ENCODE data around the gene KDM4D.
"Not testable (repeated sequence)": the region's sequence is repeated elsewhere in the genome, so short reads cannot be mapped to it uniquely, and the experiment has no call there.

The KDM4D gene

DNA sequence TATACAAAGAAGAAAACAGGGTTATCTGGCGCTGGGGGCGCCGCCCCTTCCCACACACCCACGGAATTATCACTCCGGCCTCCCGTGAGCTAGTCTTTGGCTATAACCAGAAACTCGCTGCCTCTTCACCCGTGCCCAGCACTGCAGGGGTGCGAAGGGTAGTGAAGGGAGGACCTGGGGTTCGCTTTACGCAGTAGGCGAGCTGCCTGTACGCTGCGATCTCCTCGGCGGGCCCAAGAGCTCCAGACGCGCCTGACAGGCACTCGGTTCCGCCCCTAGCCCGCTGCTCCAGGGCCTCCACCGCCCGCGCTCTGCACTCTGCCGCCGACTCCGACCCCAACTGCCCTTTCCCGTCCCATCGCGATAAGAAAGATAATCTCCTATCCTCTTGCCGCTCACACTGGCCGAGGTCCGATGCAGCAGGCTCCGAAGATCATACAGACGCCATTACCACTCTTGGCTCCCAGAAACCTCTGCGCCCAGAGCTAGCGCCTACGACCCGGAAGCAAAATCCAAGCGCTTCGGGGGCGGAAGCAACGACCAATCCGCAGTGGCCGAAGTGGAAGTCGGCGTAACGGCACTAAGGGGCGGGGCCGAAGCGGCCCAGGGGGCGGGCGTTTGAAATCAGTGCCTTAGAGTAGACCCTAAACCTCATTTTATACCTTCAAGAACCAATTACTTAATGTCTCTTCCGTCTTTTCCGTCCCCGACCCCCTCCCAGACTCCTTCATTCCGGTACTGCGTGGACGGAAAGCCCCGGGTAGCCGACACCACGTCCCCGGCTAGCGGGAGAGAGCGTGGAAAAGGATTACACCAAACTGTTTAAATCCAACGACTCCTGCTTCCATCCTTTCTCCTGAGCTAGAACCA is at the start of gene KDM4D, which contains the start of gene CWC15:
TSS of gene KDM4D (plus strand) at position 611 of the 870 bp plus-strand sequence. CDS start 23,664 bp downstream, outside the sequence.
TSS of gene CWC15 (minus strand) at position 458 of the 870 bp plus-strand sequence. CDS start 1,371 bp downstream, outside the sequence.
- DNase-seq: peak; percentile 93

GRCh38 chr11:94924171-94924572 is 49.3 kb upstream of the KDM4D start:
- DNase-seq: no peak

DNA sequence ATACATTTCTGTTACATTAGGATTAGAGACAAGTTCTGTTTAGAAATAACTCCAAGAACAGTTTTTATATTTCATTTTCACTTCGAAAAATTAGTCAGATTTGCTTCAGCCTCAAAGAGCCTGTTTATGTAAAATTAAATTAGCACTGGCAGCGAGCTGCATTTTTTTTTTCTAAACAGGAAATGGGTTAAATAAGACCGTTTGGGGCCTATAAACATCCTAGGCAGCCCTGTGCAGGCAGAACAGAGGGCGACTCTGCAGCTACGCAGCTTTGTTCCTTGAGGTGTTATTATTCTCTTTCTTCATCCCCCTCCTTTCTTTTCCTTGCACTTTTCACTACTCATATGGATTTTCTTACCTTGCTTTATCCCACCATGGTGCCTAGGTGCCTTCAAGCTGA is 48.9 kb upstream of the KDM4D start:
- DNase-seq: no peak

DNA sequence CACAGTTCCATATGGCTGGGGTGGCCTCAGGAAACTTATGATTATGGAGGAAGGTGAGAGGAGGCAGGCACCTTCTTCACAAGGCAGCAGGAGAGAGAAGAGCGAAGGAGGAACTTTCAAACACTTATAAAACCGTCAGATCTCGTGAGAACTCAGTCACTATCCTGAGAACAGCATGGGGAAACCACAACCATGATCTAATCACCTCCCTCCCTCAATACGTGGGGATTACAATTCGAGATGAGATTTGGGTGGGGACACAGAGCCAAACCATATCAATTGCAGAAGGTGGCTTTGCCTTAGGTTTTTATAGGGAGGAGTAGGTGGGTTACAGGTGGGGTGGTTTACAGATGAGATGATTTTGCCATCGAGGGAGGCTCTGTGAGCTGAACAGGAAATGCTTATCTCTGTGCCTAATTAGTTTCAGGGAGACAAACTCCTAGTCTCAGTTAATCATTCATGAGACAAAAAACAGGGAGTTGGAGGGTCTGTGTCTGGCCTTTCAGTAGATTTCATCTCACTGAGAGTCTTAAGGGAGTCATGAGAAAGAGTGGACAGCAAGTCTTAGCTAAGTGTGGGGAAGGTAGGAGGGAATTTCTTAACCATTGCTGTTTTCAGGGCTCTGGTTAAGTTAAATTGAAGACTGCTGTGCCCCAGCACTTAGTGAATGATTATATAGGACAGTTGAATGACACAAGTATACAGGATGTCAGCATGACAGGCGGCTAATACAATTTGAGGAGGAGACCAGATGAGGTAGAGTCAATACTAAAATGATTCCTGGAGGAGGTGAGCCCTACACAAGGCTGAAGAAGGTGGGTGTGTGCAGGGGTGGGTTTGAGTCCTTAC is 47.9 kb upstream of the KDM4D start:
- no peak for DNase-seq

DNA sequence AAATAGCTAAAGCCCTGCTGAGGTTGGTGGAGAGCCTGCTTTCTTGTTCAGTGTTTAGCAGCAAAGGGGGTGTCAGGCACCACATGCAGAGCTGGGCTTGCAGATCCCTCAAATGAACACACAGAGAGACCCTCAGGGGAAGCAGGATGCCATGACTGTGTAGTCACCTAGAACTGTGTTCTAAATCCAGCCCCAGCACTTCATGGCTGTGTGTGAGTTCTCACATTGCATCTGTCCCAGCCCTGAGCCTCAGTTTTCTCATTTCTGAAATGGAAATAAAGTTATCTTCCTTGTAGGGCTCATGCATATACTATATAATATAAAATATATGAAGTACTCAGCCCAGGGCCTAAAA is 47.3 kb upstream of the KDM4D start:
- no peak for DNase-seq

- DNase-seq: no peak
These were observed 46.7 kb upstream of the KDM4D start for GRCh38 chr11:94926698-94927237.

DNA sequence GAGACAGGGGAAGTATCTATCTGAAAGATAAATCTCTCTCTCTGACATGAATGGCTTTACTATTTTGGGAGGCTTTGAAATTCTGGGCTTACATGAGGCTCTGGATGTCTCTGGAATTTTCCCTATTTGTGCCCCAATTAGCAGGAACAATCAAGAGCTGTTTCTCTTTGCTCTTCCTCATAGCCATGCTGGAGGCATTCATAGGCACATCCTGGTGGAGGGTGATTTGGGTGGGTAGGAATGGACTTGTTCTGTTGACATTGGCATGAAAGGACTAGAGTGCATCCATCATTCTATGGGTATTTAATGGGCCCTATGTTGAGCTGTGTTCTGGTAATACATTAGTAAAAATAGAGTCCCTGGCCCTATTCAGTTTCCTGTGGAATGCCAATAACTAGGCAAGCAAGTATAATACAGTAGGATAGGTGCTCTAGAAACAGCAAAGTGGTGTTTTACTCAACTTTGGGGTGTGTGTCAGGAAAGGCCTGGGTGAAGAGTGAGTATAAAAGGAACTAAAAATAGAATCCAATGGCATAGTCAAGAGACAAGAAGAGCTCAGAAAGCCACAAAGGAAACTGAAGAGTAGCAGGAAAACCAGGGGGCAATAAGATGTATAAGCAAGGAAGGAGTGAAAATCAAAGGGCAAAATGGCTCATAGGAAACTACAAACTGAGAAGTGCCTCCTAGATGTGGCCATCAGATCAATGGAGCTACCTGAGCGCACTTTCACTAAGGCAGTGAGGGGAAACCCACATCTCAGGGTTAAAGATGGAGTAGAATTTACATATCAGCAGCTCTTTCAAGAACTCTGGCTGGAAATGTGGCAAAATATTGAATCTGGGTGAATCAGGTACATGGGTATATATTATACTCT is 45.2 kb upstream of the KDM4D start:
- DNase-seq: no peak

GRCh38 chr11:94932072-94932471 is 41.4 kb upstream of the KDM4D start:
- not testable (repeated sequence) for DNase-seq

DNA sequence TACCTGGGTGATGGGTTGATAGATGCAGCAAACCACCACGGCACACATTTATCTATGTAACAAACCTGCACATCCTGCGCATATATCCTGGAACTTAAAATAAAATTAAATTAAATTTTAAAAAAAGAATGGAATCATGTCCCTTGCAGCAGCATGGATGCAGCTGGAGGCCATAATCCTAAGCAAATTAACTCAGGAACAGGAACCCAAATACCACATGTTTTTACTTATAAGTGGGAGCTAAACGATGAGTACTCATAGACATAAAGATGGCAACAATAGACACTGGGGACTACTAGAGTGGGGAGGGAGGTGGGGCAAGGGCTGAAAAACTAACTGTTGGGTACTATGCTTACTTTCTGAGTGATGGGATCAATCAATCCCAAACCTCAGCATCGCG is 41.0 kb upstream of the KDM4D start:
- no peak for DNase-seq

GRCh38 chr11:94933223-94934130 is 40.0 kb upstream of the KDM4D start:
- DNase-seq: no peak

DNA sequence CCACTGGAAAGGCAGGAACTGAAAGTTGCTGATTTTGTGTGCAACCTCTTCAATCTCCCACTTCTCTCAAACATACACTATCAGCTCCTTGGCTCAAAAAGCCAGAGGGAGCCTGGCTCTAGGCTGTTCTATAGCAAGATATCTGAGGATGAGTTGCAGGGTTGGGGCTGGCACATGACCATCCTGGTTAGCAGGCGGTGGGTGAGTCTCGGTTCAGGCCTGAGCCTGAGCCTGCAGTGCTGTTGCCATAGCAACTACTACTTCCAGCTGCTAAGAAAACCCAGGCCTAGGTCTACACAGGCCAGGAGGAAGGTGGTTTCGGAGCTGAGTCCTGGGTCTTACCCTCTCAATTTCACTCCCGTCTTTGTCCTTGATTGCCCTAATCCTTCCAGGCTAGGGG is 39.1 kb upstream of the KDM4D start:
- no peak for DNase-seq

DNA sequence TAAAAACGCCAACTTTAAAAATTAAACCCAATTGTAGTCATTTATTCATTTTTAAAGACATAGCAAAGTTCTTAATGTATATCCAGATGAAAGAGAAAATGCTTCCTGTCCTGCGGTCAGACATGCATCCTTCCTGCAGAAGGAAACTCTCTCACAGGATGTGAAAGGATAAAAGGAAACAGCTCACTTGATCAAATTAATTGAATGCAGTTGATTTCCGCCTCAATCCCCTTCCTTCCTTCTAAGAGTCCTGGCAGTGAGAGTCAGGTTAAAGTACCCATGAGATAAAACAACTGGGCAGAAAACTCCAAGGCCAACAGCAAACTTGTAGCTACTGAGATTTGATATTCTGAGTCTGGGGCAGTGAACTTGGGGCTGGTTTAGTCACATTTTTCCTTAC is 38.7 kb upstream of the KDM4D start:
- no peak for DNase-seq

GRCh38 chr11:94938095-94939055 is 35.1 kb upstream of the KDM4D start:
- DNase-seq: peak; percentile 43

DNA sequence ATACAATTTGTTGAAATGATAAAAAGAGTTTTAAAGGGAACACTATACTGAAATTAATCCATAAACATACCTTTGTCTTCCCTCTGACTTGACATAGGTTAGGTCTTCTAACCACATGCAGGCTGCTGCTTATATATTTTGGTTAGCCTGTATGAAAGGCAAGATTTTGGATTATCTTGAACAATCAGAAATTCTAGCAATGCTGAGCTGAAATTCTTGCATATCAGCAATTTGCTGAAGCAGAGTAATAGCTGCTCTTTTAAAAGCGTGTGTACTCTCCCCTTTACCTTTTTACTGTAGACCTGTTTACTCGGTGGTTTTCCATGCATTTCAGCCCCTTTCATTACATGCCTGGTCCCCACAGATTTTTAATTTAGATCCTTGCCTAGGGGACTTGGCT is 34.2 kb upstream of the KDM4D start:
- DNase-seq: no peak

GRCh38 chr11:94941131-94941530 is 32.4 kb upstream of the KDM4D start:
- DNase-seq: no peak

DNA sequence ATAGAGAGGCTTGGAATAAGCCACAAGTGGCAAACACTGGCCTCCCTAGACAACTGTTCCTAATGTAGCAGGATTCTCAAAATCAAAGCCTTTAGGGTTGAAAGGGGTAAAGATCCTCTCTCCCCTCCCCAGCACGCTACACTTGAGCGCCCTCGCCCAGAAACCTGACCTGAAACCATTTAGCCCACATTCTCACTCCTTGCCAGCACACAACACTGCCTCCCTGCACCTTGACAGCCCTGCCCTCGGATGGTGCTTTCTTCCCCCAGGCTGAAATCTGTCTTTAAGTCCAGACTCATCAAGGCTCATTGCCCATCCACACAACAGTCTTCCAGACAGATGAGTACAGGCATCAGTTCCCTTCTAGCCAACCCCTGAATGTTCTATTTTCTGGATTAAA is 26.7 kb upstream of the KDM4D start:
- no peak for DNase-seq

DNA sequence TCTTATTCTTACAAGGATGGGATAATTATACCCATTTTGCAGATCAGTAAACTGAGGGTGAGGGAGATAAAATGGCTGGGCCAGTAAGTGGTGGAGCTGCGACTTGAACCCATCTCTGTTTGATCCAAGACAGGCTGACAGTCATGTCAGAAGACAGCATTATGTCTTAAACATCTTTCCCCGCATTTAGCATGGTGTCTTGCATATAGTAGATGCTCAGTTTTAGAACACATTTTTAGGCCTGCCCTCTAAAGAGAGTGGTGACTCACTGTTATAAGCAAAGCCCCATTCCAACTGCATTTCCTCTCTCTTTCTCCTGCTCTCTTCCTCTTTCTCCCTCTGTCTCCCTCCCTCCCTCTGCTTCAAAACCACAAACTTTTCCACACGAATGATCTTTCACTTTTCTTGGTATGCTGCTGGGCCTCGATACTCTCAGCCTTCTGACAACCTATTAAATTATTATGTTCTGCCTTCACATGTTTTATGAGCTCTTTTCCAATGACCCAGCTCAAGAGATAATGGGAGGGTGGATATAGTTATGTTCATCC is 25.4 kb upstream of the KDM4D start:
- DNase-seq: no peak

GRCh38 chr11:94954753-94955152 is 18.8 kb upstream of the KDM4D start:
- no peak for DNase-seq

- no peak for DNase-seq
These were observed 16.5 kb upstream of the KDM4D start for GRCh38 chr11:94956963-94957362.

- no peak for DNase-seq
These were observed 15.3 kb upstream of the KDM4D start for GRCh38 chr11:94958121-94958696.

All from NCI-H526 treated with DMSO at 0.1 percent for 48 hours (cell line).